HG03558 (cell line): ENCODE data around the gene KSR2.

Experiments
- ATAC-seq: cut with Tn5 transposase; IDR thresholded peaks from one replicate; pipeline ENCODE4 v1.9.1; 2021; ENCODE audit warnings: moderate number of reproducible peaks; ENCODE audit not compliant: unreplicated experiment; ENCODE audit errors: extremely low read depth

Gene KSR2

DNA sequence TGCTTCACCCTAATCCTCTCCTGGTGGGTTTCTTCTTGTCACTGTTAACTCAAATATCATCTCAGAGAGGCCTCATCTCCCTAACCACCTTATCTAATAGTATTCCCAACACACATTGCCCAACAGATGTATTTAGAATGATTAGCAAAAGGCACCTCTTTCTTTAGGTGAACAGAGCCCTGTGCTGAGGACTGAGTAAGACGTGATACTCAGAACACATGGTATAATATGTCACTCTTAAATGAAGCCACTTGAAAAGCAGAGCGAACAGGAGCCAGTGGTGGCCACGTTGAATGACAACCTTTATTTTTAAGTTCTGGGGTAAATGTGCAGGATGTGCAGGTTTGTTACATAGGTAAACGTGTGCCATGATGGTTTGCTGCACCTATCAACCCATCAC lies 1.5 kb upstream of the KSR2 start:
- ATAC-seq = no peak

DNA sequence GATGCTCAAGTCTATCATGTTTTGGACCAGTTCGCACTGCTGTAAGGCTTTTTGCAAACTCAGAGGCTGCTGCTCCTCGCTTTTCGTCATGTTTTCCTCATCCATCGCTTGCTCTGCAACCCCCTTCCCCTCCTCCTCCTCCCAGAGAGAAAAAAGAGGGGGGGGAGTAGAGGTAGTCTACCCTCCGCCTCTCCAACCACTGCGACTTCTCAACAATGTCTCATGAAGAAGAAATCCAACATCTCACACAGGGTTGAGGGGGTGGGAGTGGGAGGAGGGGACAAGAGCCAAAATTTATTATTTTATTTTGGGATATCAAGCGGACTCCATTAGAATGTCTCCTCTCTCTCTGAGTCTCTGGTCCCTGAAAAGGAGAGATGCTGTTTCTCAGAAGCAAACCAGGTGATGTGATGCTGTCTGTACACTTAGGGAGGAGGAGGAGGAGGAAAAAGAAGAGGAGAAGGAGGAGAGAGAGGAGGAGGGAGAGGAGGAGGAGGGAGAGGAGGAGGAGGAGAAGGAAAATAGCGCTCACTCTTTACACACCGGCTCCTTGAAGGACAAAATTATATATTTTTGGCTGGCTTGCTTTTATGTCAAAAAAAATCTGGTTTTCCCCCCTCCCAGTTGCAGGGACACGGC lies 520 bp downstream of the KSR2 start:
- ATAC-seq = no peak

- ATAC-seq = no peak
Measured at GRCh38 chr12:117967512-117967911, 1.3 kb downstream of the KSR2 start.

DNA sequence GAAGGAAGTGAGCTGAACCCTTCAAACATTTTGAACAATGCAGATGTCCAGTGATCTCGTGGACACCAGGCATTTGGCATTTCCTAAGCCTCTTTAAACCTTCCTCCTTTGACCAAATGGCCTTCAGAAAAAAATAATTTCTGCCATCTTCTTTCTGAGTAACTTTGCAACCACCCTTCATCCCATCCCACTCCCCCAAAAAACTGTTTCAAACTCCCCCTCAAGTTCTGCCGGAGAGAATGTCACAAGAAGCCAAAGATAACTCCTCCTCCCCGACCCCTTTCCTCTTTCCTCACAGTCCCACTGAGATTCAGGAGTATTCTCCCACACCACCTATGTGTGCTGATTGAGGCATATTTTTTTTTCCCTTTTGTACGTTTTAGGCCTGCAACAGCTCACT lies 1.7 kb downstream of the KSR2 start:
- ATAC-seq = no peak

DNA sequence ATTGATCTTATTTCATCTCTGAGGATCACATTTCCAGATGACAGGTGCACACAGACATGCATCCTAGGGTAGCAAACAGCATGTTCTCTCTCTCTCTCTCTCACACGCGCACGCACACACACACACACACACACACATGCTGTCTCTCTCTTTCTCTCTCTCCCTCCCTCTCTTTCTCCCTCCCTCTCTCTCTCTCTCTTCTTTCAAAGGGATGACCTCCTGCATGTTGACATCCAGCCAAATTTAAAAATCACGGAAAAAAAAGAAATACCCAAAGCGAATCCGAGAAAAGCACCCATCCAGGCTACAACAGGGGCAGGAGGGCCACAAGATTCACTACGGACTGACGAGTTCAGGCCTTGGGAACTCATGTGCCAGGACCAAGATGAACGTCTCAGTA lies 2.3 kb downstream of the KSR2 start:
- ATAC-seq = no peak

GRCh38 chr12:117963836-117964235 lies 5.0 kb downstream of the KSR2 start:
- no peak for ATAC-seq

DNA sequence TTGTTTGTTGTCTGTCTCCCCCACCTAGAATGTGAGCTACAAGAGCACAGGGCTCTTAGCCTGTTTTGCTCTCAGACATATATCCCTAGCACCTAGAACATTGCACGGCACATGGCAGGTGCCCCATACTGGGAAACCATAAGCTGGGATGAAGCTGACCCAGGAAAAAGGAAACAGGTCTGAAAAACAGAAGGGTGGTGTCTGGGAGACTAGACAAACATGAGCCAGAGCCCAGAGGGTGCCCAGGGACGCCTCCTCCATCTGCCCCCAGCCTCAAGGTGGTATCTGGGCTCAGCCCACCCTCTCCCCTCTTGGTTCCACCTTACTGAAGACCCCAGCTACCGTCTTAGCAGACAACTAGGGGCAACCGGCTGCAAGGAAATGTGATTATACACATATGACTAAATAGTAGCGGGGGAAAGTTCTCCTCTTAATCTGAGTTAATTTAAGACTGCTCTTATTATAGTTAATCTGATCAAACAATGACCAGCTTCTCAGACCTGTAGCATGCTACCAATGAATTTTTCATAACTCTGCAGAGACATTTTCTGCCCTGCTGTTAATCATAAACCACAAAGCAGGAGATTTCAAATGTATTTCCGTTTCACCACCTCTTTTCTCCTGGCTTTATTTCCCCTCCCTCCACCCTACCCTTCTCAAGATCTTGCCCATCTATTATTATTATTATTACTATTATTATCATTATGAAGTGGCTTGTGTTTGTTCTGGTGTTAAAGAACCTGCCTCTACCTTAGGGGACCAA lies 31.9 kb downstream of the KSR2 start:
- no peak for ATAC-seq

GRCh38 chr12:117933545-117933944 lies 35.2 kb downstream of the KSR2 start:
- ATAC-seq = no peak

DNA sequence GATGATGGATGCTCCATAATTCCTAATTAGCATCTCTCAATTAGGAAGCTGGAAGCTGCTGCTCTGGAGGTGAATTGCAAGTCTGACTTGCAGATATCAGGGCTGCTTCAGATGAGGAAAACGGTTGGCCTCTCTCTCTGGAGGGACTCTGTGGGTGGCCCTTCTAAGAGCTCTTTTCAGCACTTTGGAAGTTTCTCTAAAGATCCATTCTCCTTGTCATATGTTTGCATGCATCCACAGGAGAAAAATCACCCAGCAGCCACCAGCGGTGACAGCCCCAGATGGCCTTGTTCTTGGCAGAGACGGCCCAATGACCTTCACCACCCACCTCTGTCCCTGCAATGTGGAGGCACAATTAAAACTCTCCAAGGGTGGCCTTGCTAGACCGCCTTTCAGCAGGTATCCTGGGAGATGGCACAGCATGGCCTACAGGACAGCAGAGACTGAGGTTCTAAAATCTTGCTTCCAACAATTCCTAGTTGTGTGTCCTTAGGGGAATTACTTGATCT lies 42.3 kb downstream of the KSR2 start:
- no peak for ATAC-seq

- ATAC-seq = no peak
Measured at GRCh38 chr12:117921929-117922777, 46.6 kb downstream of the KSR2 start.

GRCh38 chr12:117919479-117919878 lies 49.3 kb downstream of the KSR2 start:
- ATAC-seq = no peak

DNA sequence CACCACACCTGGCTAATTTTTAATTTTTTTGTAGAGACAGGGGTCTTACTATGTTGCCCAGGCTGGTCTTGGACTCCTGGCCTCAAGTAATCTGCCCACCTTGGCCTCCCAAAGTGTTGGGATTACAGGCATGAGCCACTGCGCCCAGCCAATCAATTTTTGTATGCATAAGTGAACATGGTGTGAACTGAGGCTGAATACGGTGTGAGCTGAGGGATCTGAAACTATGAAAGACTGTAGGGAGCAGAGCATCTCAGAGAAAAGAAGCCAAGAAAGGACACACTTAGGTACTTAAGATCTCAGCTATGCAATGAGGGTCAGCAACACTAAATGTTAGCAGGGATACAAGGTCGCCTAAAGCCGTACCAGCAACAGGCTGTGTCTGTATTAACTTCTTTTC lies 54.1 kb downstream of the KSR2 start:
- no peak for ATAC-seq

GRCh38 chr12:117912756-117913155 lies 56.0 kb downstream of the KSR2 start:
- no peak for ATAC-seq

- ATAC-seq = no peak
Measured at GRCh38 chr12:117908411-117908810, 60.4 kb downstream of the KSR2 start.

DNA sequence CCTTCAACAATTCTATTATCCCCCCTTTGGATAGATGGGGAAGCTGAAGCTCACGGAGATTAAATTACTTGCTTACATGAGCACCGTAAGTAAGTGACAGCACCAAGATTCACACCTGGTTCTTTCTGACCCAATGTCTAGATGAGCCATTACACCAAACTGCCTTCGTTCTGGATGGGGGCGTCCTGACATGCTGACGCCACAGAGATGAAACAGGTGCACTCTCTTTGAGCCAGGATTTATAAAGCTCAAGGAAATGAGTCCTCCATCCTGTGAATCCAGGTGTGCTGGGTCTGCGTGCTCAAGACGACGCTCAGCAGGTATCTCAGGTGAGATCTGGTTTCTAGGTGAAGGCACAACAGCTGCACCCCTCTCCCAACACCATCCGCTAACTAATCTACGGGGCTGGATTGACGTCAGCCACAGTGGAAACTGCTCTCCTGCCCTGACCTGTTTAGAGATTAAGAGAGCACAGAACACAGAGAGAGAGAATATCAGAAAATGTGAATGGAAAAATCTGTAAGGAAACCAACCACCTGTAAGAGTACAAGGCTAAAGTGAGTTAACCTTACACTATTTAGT lies 61.6 kb downstream of the KSR2 start:
- ATAC-seq = no peak

DNA sequence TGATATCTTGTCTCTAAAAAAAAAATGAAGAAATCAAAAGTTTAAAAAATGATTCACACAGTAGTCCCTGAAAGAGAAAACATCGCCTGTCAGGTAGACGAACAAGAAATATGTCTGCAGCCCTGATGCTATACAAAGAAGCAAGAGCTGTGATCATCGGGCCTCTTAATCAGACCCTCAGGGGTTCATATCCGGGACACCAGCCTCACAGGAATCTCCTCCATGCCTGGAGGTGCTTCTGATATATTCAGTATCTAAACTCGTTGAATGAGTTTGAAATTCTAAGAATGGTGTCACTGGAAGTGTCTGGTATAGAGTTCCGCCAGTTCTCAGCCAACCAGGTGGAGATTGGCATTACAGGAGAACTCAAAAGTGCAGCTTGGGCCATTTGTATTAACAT lies 64.7 kb downstream of the KSR2 start:
- ATAC-seq = no peak

DNA sequence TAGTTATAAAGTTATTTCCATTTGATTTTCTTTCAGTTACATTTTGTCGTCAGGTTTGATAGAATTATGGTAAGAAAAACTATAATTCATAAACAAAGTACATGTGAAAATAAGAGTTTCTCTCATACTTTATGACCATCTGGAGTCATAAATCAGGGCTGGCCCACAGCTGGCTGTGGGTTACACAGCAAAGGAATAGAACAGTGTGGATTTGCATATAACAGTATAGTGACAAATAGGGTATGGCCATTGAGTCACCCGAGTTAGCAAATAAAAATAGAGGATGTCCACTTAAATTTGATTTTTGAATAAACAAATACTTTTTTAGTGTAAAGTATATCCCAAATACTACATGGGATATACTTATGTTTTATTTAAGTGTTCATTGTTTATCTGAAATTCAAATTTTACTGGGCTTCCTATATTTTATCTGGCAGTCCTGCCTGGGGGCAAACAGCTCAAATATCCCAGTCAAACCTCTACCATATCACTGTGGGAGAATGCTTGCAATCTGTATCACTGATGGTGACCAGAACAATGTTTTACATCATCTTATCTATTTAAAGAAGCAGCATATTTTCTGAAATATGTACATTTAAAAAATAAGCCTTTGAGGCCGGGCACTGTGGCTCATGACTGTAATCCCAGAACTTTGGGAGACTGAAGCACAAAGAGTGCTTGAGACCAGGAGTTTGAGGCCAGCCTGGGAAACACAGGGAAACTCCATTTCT lies 65.5 kb downstream of the KSR2 start:
- ATAC-seq = no peak

DNA sequence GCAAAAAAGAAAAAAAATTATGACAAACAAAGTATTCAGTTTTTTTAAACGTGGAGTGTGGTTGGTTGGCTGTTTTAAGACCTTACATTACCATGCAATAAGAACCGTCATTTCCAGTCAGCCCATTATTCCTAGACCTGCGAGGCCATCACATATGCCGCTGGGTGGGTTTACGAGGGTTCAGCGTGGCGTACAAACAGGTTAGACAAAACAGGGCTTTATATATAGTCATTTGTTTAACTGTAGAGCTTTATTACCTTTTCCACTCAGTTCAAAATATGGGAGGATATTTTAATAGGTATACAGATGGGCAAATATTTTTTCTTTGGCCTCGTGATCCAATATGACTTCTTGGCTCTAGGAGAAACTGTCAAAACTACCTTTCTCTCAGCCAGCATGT lies 67.2 kb downstream of the KSR2 start:
- ATAC-seq = no peak

DNA sequence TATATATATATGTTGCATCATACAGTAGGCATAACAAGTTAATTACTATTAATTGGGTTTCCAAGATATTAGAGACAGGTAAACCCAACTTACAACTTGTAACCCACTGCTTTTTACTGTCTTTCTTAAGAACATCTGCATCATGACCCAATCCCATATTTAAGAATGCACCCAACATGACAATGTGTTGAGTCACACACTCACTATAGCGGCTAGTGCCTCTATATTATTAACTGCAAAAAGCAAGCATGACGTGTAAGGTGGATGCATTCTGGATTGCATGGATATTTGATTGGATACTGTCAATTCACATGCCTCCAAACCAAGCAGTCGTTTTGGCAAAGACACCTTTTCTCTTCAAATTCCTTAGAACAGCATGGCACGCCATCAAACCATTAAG lies 68.2 kb downstream of the KSR2 start:
- ATAC-seq = no peak
